ENCODE measurements around the gene CCDC43. TPM values are rescaled to one million over a fixed set of nuclear protein-coding genes. Genes with fewer than 3 reads are reported as not detected.
"Not testable (repeated sequence)": the region's sequence is repeated elsewhere in the genome, so short reads cannot be mapped to it uniquely, and the experiment has no call there.

The CCDC43 gene
- total and polyA plus RNA-seq, 3 experiments from 2014 or later = 13.0 to 30.9 (median 30.6) TPM

- no peaks in the 10 kb centered on the region for H3K9me3 Mint-ChIP-seq
Measured at GRCh38 chr17:44687756-44688155, 1.8 kb downstream of the CCDC43 start.

GRCh38 chr17:44683303-44683702 is 6.3 kb downstream of the CCDC43 start:
- H3K4me3 ChIP-seq (ENCODE audit: low read length); CTCF ChIA-PET; H3K27me3 Mint-ChIP-seq; H3K9me3 ChIP-seq (ENCODE audit: low read length); H3K9me3 Mint-ChIP-seq; H3K27ac ChIP-seq (ENCODE audit: low read depth, low read length); H3K4me1 ChIP-seq (ENCODE audit: insufficient read depth, low read length); POLR2A ChIA-PET; H3K27me3 ChIP-seq (ENCODE audit: insufficient read depth, low read length, poor library complexity, severe bottlenecking); DNase-seq: not testable (repeated sequence)
- Mint-ChIP-seq H3K4me1 (peaks cover 9 to 24% (median 21%) of the 10 kb centered on the region in 3 donors), H3K27ac (peak overlapping the region in 1 of 8 donors; percentile 67), H3K4me3 (peak overlapping the region in 1 of 7 donors; percentile 45), H3K36me3 (peaks cover 0 to 74% (median 26%) of the 10 kb centered on the region in 3 donors)
- H3K36me3 ChIP-seq (ENCODE audit: insufficient read depth, low read length) = peaks cover 19% of the 10 kb centered on the region

More at GRCh38 chr17:44687756-44688155, 1.8 kb downstream of the CCDC43 start:
- Histone ChIP-seq H3K9me3 (ENCODE audit: low read length) (no peaks in the 10 kb centered on the region), H3K4me3 (ENCODE audit: low read length) (no peak overlapping the region), H3K36me3 (ENCODE audit: insufficient read depth, low read length) (peaks cover 10% of the 10 kb centered on the region), H3K4me1 (ENCODE audit: insufficient read depth, low read length) (peaks cover 16% of the 10 kb centered on the region), H3K27me3 (ENCODE audit: insufficient read depth, low read length, poor library complexity, severe bottlenecking) (no peaks in the 10 kb centered on the region), H3K27ac (ENCODE audit: low read depth, low read length) (no peak overlapping the region)
- H3K4me3 Mint-ChIP-seq = no peak overlapping the region
- CTCF ChIA-PET = no interaction called here
- peaks cover 0 to 1% of the 10 kb centered on the region in 2 donors for H3K27me3 Mint-ChIP-seq
- no peak overlapping the region for H3K27ac Mint-ChIP-seq
- H3K36me3 Mint-ChIP-seq = peaks cover 0 to 42% (median 14%) of the 10 kb centered on the region in 3 donors
- peaks cover 28 to 49% (median 44%) of the 10 kb centered on the region in 3 donors for H3K4me1 Mint-ChIP-seq
- POLR2A ChIA-PET = interaction anchor here (0.6 kb wide), 1 partner anchor 18 kb away, joined by 5 read pairs; no protein-coding TSS in a partner anchor
- no peak for DNase-seq

- no peak overlapping the region for H3K4me3 Mint-ChIP-seq
- peaks cover 0 to 52% (median 17%) of the 10 kb centered on the region in 3 donors for H3K36me3 Mint-ChIP-seq
- no peaks in the 10 kb centered on the region for H3K9me3 Mint-ChIP-seq
- CTCF ChIA-PET = no interaction called here
- no peak overlapping the region for H3K27ac ChIP-seq (ENCODE audit: low read depth, low read length)
- H3K27me3 ChIP-seq (ENCODE audit: insufficient read depth, low read length, poor library complexity, severe bottlenecking) = no peaks in the 10 kb centered on the region
- peaks cover 8% of the 10 kb centered on the region for H3K36me3 ChIP-seq (ENCODE audit: insufficient read depth, low read length)
- H3K27me3 Mint-ChIP-seq = no peaks in the 10 kb centered on the region
- no peaks in the 10 kb centered on the region for H3K9me3 ChIP-seq (ENCODE audit: low read length)
- POLR2A ChIA-PET = no interaction called here
- no peak for DNase-seq
- H3K4me3 ChIP-seq (ENCODE audit: low read length) = no peak overlapping the region
- no peaks in the 10 kb centered on the region for H3K4me1 Mint-ChIP-seq
- H3K4me1 ChIP-seq (ENCODE audit: insufficient read depth, low read length) = no peaks in the 10 kb centered on the region
- no peak overlapping the region for H3K27ac Mint-ChIP-seq
Measured at GRCh38 chr17:44677136-44677535, 12.4 kb downstream of the CCDC43 start.

- no peaks in the 10 kb centered on the region for H3K36me3 ChIP-seq (ENCODE audit: insufficient read depth, low read length)
- Mint-ChIP-seq H3K27me3 (no peaks in the 10 kb centered on the region), H3K36me3 (peaks cover 0 to 24% (median 8%) of the 10 kb centered on the region in 3 donors)
Measured at GRCh38 chr17:44673893-44674292, 15.7 kb downstream of the CCDC43 start.

GRCh38 chr17:44672479-44673093 is 17.0 kb downstream of the CCDC43 start:
- peaks cover 0 to 11% (median 0%) of the 10 kb centered on the region in 3 donors for H3K36me3 Mint-ChIP-seq
- H3K27ac ChIP-seq (ENCODE audit: low read depth, low read length) = no peak overlapping the region
- no peaks in the 10 kb centered on the region for H3K27me3 Mint-ChIP-seq
- H3K9me3 ChIP-seq (ENCODE audit: low read length) = no peaks in the 10 kb centered on the region
- POLR2A ChIA-PET = no interaction called here
- DNase-seq = no peak
- no peaks in the 10 kb centered on the region for H3K27me3 ChIP-seq (ENCODE audit: insufficient read depth, low read length, poor library complexity, severe bottlenecking)
- no peaks in the 10 kb centered on the region for H3K4me1 ChIP-seq (ENCODE audit: insufficient read depth, low read length)
- no peak overlapping the region for H3K4me3 Mint-ChIP-seq
- no peaks in the 10 kb centered on the region for H3K4me1 Mint-ChIP-seq
- H3K27ac Mint-ChIP-seq = no peak overlapping the region
- no peak overlapping the region for H3K4me3 ChIP-seq (ENCODE audit: low read length)
- H3K36me3 ChIP-seq (ENCODE audit: insufficient read depth, low read length) = no peaks in the 10 kb centered on the region
- no peaks in the 10 kb centered on the region for H3K9me3 Mint-ChIP-seq
- CTCF ChIA-PET = interaction anchor here (1.3 to 2.7 kb wide), 2 partner anchors 9 to 139 kb away, joined by 4 to 6 read pairs; no protein-coding TSS in a partner anchor

More at GRCh38 chr17:44673893-44674292, 15.7 kb downstream of the CCDC43 start:
- DNase-seq = no peak
- no peak overlapping the region for H3K4me3 ChIP-seq (ENCODE audit: low read length)
- ChIA-PET CTCF (no interaction called here), POLR2A (no interaction called here)
- no peak overlapping the region for H3K4me3 Mint-ChIP-seq
- H3K4me1 Mint-ChIP-seq = no peaks in the 10 kb centered on the region
- H3K27me3 ChIP-seq (ENCODE audit: insufficient read depth, low read length, poor library complexity, severe bottlenecking) = no peaks in the 10 kb centered on the region
- H3K27ac ChIP-seq (ENCODE audit: low read depth, low read length) = no peak overlapping the region
- no peaks in the 10 kb centered on the region for H3K4me1 ChIP-seq (ENCODE audit: insufficient read depth, low read length)
- no peak overlapping the region for H3K27ac Mint-ChIP-seq
- H3K9me3 Mint-ChIP-seq = no peaks in the 10 kb centered on the region
- no peaks in the 10 kb centered on the region for H3K9me3 ChIP-seq (ENCODE audit: low read length)

GRCh38 chr17:44666006-44666405 is 23.6 kb downstream of the CCDC43 start:
- H3K27ac ChIP-seq (ENCODE audit: low read depth, low read length) = no peak overlapping the region
- no peak overlapping the region for H3K4me3 ChIP-seq (ENCODE audit: low read length)
- Mint-ChIP-seq H3K4me3 (no peak overlapping the region), H3K4me1 (no peaks in the 10 kb centered on the region), H3K27ac (no peak overlapping the region), H3K27me3 (peaks cover 0 to 12% of the 10 kb centered on the region in 2 donors), H3K36me3 (no peaks in the 10 kb centered on the region), H3K9me3 (no peaks in the 10 kb centered on the region)
- ChIA-PET POLR2A (no interaction called here), CTCF (no interaction called here)
- no peaks in the 10 kb centered on the region for H3K4me1 ChIP-seq (ENCODE audit: insufficient read depth, low read length)
- H3K9me3 ChIP-seq (ENCODE audit: low read length) = no peaks in the 10 kb centered on the region
- DNase-seq = no peak
- no peaks in the 10 kb centered on the region for H3K27me3 ChIP-seq (ENCODE audit: insufficient read depth, low read length, poor library complexity, severe bottlenecking)
- no peaks in the 10 kb centered on the region for H3K36me3 ChIP-seq (ENCODE audit: insufficient read depth, low read length)

GRCh38 chr17:44664867-44665266 is 24.7 kb downstream of the CCDC43 start:
- Histone ChIP-seq H3K4me3 (ENCODE audit: low read length) (no peak overlapping the region), H3K4me1 (ENCODE audit: insufficient read depth, low read length) (no peaks in the 10 kb centered on the region), H3K36me3 (ENCODE audit: insufficient read depth, low read length) (no peaks in the 10 kb centered on the region), H3K27me3 (ENCODE audit: insufficient read depth, low read length, poor library complexity, severe bottlenecking) (no peaks in the 10 kb centered on the region), H3K9me3 (ENCODE audit: low read length) (no peaks in the 10 kb centered on the region), H3K27ac (ENCODE audit: low read depth, low read length) (no peak overlapping the region)
- H3K27me3 Mint-ChIP-seq = peaks cover 0 to 14% of the 10 kb centered on the region in 2 donors
- no peaks in the 10 kb centered on the region for H3K4me1 Mint-ChIP-seq
- H3K36me3 Mint-ChIP-seq = no peaks in the 10 kb centered on the region
- no peak overlapping the region for H3K27ac Mint-ChIP-seq
- POLR2A ChIA-PET = interaction anchor here (0.5 kb wide), 1 partner anchor 814 kb away, joined by 3 read pairs; no protein-coding TSS in a partner anchor
- CTCF ChIA-PET = no interaction called here
- no peak for DNase-seq
- H3K9me3 Mint-ChIP-seq = no peaks in the 10 kb centered on the region
- H3K4me3 Mint-ChIP-seq = no peak overlapping the region

- Histone ChIP-seq H3K27ac (ENCODE audit: low read depth, low read length) (no peak overlapping the region), H3K36me3 (ENCODE audit: insufficient read depth, low read length) (no peaks in the 10 kb centered on the region), H3K9me3 (ENCODE audit: low read length) (no peaks in the 10 kb centered on the region), H3K27me3 (ENCODE audit: insufficient read depth, low read length, poor library complexity, severe bottlenecking) (no peaks in the 10 kb centered on the region), H3K4me1 (ENCODE audit: insufficient read depth, low read length) (no peaks in the 10 kb centered on the region), H3K4me3 (ENCODE audit: low read length) (no peak overlapping the region)
- Mint-ChIP-seq H3K27me3 (peaks cover 1 to 18% of the 10 kb centered on the region in 2 donors), H3K36me3 (no peaks in the 10 kb centered on the region), H3K9me3 (no peaks in the 10 kb centered on the region), H3K27ac (no peak overlapping the region), H3K4me1 (no peaks in the 10 kb centered on the region), H3K4me3 (no peak overlapping the region)
- CTCF ChIA-PET = no interaction called here
- POLR2A ChIA-PET = no interaction called here
- DNase-seq = no peak
Measured at GRCh38 chr17:44663095-44663494, 26.5 kb downstream of the CCDC43 start.
